Natural killer cell (primary cell): ENCODE results near the gene TEX28. TPM values are rescaled to one million over a fixed set of nuclear protein-coding genes. Genes with fewer than 3 reads are reported as not detected.

ENCODE experiments used
- ATAC-seq, 3 donors: fragments of 150-1000 bp in 2 of 3; fragments of 200-7000 bp in 1 of 3; cut with Tn5 transposase; 1 replicate in 1 of 3; 2 replicates in 2 of 3; pipeline ENCODE4 v1.10.0; 2021; ENCODE audit warnings: mild to moderate bottlenecking in 2 of 3, moderate library complexity in 2 of 3
- DNase-seq, 2 donors: peaks; one replicate each; pipeline versions ENCODE4 v3.0.0 to v3.0.0-alpha.2; 2013 to 2021; ENCODE audit warnings: mixed read lengths in 1 of 2
- H3K27ac ChIP-seq: one replicate; pipeline ENCODE4 v1.5.1; 2013; ENCODE audit warnings: mild to moderate bottlenecking, low read length
- H3K27me3 ChIP-seq: one replicate; pipeline ENCODE4 v1.6.1; 2013; ENCODE audit warnings: low read length; ENCODE audit not compliant: control insufficient read depth, insufficient read depth
- H3K36me3 ChIP-seq: one replicate; pipeline ENCODE4 v1.6.1; 2013; ENCODE audit warnings: low read length; ENCODE audit not compliant: control insufficient read depth, insufficient read depth
- H3K4me1 ChIP-seq: one replicate; pipeline ENCODE4 v1.6.1; 2013; ENCODE audit warnings: low read length; ENCODE audit not compliant: control insufficient read depth, insufficient read depth
- H3K4me3 ChIP-seq: one replicate; pipeline ENCODE4 v1.5.1; 2013; ENCODE audit warnings: low read length
- H3K9me3 ChIP-seq: one replicate; pipeline ENCODE4 v1.6.1; 2013; ENCODE audit warnings: low read length; ENCODE audit not compliant: control insufficient read depth, insufficient read depth
- H3K27ac Mint-ChIP-seq, 2 donors: one replicate each; pipeline ENCODE4 v1.8.0; 2022; ENCODE audit warnings: mild to moderate bottlenecking in 2 of 2, mixed read lengths in 2 of 2, moderate library complexity in 1 of 2
- H3K27me3 Mint-ChIP-seq, 2 donors: one replicate each; pipeline ENCODE4 v1.8.0; 2022; ENCODE audit warnings: low read depth in 2 of 2, mixed read lengths in 2 of 2
- H3K36me3 Mint-ChIP-seq: one replicate; pipeline ENCODE4 v1.8.0; 2022; ENCODE audit warnings: mixed read lengths
- H3K4me1 Mint-ChIP-seq, 2 donors: one replicate each; pipeline ENCODE4 v1.8.0; 2022; ENCODE audit warnings: mixed read lengths in 2 of 2
- H3K4me3 Mint-ChIP-seq: one replicate; pipeline ENCODE4 v1.8.0; 2022; ENCODE audit warnings: mild to moderate bottlenecking, moderate library complexity, mixed read lengths
- H3K9me3 Mint-ChIP-seq, 2 donors: one replicate each; pipeline ENCODE4 v1.8.0; 2022; ENCODE audit warnings: mixed read lengths in 2 of 2
- WGBS: methylation state at CpG from one replicate; pipeline ENCODE4 v1.1.7; 2013; ENCODE audit warnings: missing lambda C conversion rate; ENCODE audit not compliant: insufficient coverage; 5-methylcytosine and 5-hydroxymethylcytosine counted together
- intact Hi-C: fragments of 100-400 bp; cut with micrococcal nuclease; formaldehyde crosslinking; loops from one replicate; pipeline ENCODE4 v1.14.2; 2022
- total RNA-seq, 4 donors: library from RNA; stranded (reverse); fragments of 120-200 nt in 1 of 4; gene quantifications; one replicate each; pipeline versions ENCODE4 v1.2.3 to v1.2.4, GENCODE V29; 2013 to 2022
- TF ChIP-seq, protein P1 (sequence below): fragments of 200-600 bp; IDR thresholded peaks from one replicate; pipeline ENCODE4 v1.8.0; 2022; ENCODE audit warnings: antibody characterized with exemption

The TEX28 gene
- total RNA-seq, 3 donors from 2014 or later (not counting 1 experiment from before 2014, with no cell fraction given) = 0.61 TPM; not detected in 2

GRCh38 chrX:154321152-154321551 is 26.2 kb upstream of the TEX28 start:
- intact Hi-C loops = no loop called here

DNA sequence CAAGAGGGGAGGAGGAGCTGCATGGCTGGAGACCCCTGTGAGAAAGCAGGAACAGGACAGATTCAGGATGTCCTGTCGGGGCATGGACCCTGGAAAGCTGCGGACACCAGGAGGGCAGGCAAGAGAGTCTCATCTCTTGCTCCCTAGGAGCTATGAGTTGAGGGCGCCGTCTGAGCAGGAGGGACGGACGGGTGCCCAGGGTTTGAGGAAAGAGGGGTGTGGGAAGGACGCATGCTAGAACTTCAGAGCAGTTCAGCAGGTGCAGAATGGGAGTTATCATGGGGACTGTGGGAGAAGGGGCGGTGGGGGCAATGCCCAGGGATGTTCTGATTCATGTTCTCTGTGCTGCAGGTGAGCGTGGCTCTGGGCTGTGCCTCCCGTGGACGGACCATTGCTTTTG is 25.5 kb upstream of the TEX28 start:
- TF ChIP-seq, protein P1, sequence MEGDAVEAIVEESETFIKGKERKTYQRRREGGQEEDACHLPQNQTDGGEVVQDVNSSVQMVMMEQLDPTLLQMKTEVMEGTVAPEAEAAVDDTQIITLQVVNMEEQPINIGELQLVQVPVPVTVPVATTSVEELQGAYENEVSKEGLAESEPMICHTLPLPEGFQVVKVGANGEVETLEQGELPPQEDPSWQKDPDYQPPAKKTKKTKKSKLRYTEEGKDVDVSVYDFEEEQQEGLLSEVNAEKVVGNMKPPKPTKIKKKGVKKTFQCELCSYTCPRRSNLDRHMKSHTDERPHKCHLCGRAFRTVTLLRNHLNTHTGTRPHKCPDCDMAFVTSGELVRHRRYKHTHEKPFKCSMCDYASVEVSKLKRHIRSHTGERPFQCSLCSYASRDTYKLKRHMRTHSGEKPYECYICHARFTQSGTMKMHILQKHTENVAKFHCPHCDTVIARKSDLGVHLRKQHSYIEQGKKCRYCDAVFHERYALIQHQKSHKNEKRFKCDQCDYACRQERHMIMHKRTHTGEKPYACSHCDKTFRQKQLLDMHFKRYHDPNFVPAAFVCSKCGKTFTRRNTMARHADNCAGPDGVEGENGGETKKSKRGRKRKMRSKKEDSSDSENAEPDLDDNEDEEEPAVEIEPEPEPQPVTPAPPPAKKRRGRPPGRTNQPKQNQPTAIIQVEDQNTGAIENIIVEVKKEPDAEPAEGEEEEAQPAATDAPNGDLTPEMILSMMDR = no peak
- intact Hi-C loops = no loop called here

More at GRCh38 chrX:154321152-154321551, 26.2 kb upstream of the TEX28 start:
- Histone ChIP-seq H3K4me1 (peaks cover 12% of the 10 kb centered on the region), H3K27me3 (no peaks in the 10 kb centered on the region), H3K27ac (no peak overlapping the region), H3K36me3 (no peaks in the 10 kb centered on the region), H3K9me3 (no peaks in the 10 kb centered on the region), H3K4me3 (no peak overlapping the region)
- DNase-seq (no peak), ATAC-seq (no peak)
- no peak overlapping the region for H3K27ac Mint-ChIP-seq
- peaks cover 11 to 25% of the 10 kb centered on the region in 2 donors for H3K4me1 Mint-ChIP-seq
- H3K4me3 Mint-ChIP-seq = no peak overlapping the region
- 96% methylated on average over 2 of the region's 7 CpGs for WGBS
- no peaks in the 10 kb centered on the region for H3K36me3 Mint-ChIP-seq
- TF ChIP-seq, protein P1 = no peak
- peaks cover 0 to 13% of the 10 kb centered on the region in 2 donors for H3K27me3 Mint-ChIP-seq
- H3K9me3 Mint-ChIP-seq = no peaks in the 10 kb centered on the region

GRCh38 chrX:154317391-154317995 is 22.6 kb upstream of the TEX28 start:
- Mint-ChIP-seq H3K36me3 (no peaks in the 10 kb centered on the region), H3K27ac (peak overlapping the region in 1 of 2 donors; percentile 1), H3K27me3 (peaks cover 0 to 13% of the 10 kb centered on the region in 2 donors), H3K4me3 (no peak overlapping the region), H3K9me3 (no peaks in the 10 kb centered on the region), H3K4me1 (peaks cover 20 to 33% of the 10 kb centered on the region in 2 donors)
- 44% methylated on average over 7 of the region's 7 CpGs for WGBS
- DNase-seq (peak in 1 of 2 donors; percentile 43), ATAC-seq (peak in 1 of 3 donors; percentile 35)
- intact Hi-C loops = no loop called here
- Histone ChIP-seq H3K36me3 (no peaks in the 10 kb centered on the region), H3K4me3 (no peak overlapping the region), H3K27ac (no peak overlapping the region), H3K4me1 (peaks cover 23% of the 10 kb centered on the region), H3K27me3 (no peaks in the 10 kb centered on the region), H3K9me3 (no peaks in the 10 kb centered on the region)
- TF ChIP-seq, protein P1 = no peak

More for the DNA sequence above, 25.5 kb upstream of the TEX28 start:
- Histone ChIP-seq H3K27ac (no peak overlapping the region), H3K4me3 (no peak overlapping the region), H3K27me3 (no peaks in the 10 kb centered on the region), H3K9me3 (no peaks in the 10 kb centered on the region), H3K36me3 (no peaks in the 10 kb centered on the region), H3K4me1 (peaks cover 10% of the 10 kb centered on the region)
- ATAC-seq (no peak), DNase-seq (no peak)
- no peaks in the 10 kb centered on the region for H3K9me3 Mint-ChIP-seq
- peaks cover 9 to 21% of the 10 kb centered on the region in 2 donors for H3K4me1 Mint-ChIP-seq
- H3K27me3 Mint-ChIP-seq = peaks cover 0 to 13% of the 10 kb centered on the region in 2 donors
- no peak overlapping the region for H3K27ac Mint-ChIP-seq
- no peak overlapping the region for H3K4me3 Mint-ChIP-seq
- WGBS = 91% methylated on average over 11 of the region's 11 CpGs
- H3K36me3 Mint-ChIP-seq = no peaks in the 10 kb centered on the region

DNA sequence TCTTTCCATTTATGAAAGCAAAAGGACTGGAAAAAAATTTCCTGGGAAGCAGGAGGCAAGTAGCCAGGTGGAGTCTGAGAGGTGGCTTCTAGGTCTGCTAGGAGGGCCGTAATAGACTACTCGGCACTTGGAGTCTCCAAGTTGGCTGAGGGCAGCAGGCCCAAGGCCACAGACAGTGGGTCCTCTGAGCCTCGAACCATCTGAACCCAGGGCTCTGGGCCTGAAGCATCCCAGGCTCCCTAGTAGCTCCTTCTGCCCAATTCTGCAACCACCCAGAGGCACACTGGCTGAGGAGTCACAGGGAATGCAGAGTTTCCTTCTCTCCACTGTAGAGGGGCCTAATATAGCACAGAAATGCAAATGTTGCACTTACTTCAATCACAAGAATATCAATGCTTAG is 20.5 kb upstream of the TEX28 start:
- Mint-ChIP-seq H3K4me1 (peaks cover 35 to 40% of the 10 kb centered on the region in 2 donors), H3K36me3 (no peaks in the 10 kb centered on the region), H3K4me3 (no peak overlapping the region), H3K27ac (no peak overlapping the region), H3K9me3 (no peaks in the 10 kb centered on the region), H3K27me3 (peaks cover 0 to 8% of the 10 kb centered on the region in 2 donors)
- Histone ChIP-seq H3K27me3 (no peaks in the 10 kb centered on the region), H3K36me3 (no peaks in the 10 kb centered on the region), H3K4me3 (no peak overlapping the region), H3K4me1 (peaks cover 41% of the 10 kb centered on the region), H3K27ac (no peak overlapping the region), H3K9me3 (no peaks in the 10 kb centered on the region)
- DNase-seq (no peak), ATAC-seq (no peak)
- 98% methylated on average over 3 of the region's 3 CpGs for WGBS
- intact Hi-C loops = no loop called here
- TF ChIP-seq, protein P1 = no peak
